Measurements from ENCODE around the gene ODF4.

ODF4 gene

DNA sequence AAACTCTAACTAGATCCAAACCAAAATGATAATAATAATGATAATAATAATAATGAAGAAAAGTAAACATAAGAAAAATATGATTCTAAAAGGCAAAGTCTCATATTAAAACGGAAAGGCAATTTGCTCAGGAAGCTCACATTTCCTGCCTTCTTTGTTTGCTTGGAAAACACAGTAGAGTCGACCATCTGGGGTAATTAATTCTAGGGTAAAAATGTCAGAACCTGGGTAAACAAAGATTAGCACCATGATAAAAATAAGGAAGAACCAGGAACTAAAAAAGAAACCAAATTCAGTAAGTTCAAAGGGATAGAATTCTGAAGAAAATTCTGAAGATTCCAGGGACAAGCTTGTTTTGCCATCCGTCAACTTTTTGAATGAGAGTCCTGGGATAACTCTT, 20.6 kb downstream of the ODF4 start:
- DNase-seq (ENCODE audit: extremely low read depth, low read depth) = no peak
- TF ChIP-seq, protein P1, sequence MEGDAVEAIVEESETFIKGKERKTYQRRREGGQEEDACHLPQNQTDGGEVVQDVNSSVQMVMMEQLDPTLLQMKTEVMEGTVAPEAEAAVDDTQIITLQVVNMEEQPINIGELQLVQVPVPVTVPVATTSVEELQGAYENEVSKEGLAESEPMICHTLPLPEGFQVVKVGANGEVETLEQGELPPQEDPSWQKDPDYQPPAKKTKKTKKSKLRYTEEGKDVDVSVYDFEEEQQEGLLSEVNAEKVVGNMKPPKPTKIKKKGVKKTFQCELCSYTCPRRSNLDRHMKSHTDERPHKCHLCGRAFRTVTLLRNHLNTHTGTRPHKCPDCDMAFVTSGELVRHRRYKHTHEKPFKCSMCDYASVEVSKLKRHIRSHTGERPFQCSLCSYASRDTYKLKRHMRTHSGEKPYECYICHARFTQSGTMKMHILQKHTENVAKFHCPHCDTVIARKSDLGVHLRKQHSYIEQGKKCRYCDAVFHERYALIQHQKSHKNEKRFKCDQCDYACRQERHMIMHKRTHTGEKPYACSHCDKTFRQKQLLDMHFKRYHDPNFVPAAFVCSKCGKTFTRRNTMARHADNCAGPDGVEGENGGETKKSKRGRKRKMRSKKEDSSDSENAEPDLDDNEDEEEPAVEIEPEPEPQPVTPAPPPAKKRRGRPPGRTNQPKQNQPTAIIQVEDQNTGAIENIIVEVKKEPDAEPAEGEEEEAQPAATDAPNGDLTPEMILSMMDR (IDR thresholded peaks at IDR 0.05; ENCODE audit: low read depth, low read length) = no peak

- TF ChIP-seq, protein P1 (IDR thresholded peaks at IDR 0.05; ENCODE audit: low read depth, low read length) = no peak
- no peak for DNase-seq (ENCODE audit: extremely low read depth, low read depth)
Measured at GRCh38 chr17:8360751-8361150, 21.1 kb downstream of the ODF4 start.

GRCh38 chr17:8362651-8363332, 23.2 kb downstream of the ODF4 start:
- TF ChIP-seq, protein P1 (IDR thresholded peaks at IDR 0.05; ENCODE audit: low read depth, low read length) = no peak
- DNase-seq (ENCODE audit: extremely low read depth, low read depth) = no peak

DNA sequence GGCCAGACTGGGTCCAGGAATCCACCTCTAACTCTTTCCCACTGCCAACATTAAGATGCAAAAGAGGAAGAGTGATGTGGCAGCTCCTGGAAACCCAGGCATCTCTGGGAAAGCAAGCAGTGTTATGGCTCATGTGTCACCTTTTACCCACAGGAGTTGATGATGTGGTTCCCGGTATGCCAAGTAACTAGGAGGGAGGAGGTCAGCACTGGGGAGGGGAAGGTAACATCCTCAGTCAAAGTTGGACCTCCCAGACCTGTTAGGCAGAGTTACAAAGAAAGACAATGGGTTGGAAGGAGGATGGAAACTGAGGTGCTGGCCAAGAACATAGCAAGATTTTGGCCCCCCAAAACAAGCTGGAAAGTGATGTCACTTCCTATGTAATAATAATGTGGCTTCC, 25.5 kb downstream of the ODF4 start:
- TF ChIP-seq, protein P1 (IDR thresholded peaks at IDR 0.05; ENCODE audit: low read depth, low read length) = no peak
- no peak for DNase-seq (ENCODE audit: extremely low read depth, low read depth)

DNA sequence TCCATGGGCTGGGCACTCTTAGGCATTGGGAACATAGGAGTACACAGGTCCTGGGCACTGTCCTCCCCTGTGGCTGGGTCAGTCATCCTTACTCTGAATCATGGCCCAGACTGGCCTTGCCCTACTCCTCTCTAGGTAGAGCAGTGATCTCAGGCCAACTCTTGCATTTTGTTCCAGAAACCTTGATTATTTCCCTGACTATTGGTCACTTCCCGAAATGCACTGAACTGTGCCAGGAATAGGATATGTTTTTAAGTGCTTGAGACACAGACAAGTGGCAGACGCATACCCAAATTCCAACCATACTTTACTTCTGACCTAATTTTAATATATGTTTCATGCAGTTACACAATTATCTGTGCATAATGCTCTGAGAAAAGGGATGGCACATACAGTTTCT, 26.6 kb downstream of the ODF4 start:
- TF ChIP-seq, protein P1 (IDR thresholded peaks at IDR 0.05; ENCODE audit: low read depth, low read length) = no peak
- DNase-seq (ENCODE audit: extremely low read depth, low read depth) = peak; percentile 25

GRCh38 chr17:8368193-8368592, 28.6 kb downstream of the ODF4 start:
- TF ChIP-seq, protein P1 (IDR thresholded peaks at IDR 0.05; ENCODE audit: low read depth, low read length) = no peak

GRCh38 chr17:8369944-8370343, 30.3 kb downstream of the ODF4 start:
- TF ChIP-seq, protein P1 (IDR thresholded peaks at IDR 0.05; ENCODE audit: low read depth, low read length) = no peak

More at GRCh38 chr17:8368193-8368592, 28.6 kb downstream of the ODF4 start:
- DNase-seq (ENCODE audit: extremely low read depth, low read depth) = no peak

More at GRCh38 chr17:8369944-8370343, 30.3 kb downstream of the ODF4 start:
- DNase-seq (ENCODE audit: extremely low read depth, low read depth) = no peak
